KOPT-K1 (cell line): ENCODE results near the gene CPEB3.
"Not testable (repeated sequence)": the region's sequence is repeated elsewhere in the genome, so short reads cannot be mapped to it uniquely, and the experiment has no call there.

Experiments
- H3K27ac ChIP-seq: fragments of 200-600 bp; sonication (generic); 2 replicates; pipeline ENCODE4 v1.5.1; 2016; ENCODE audit warnings: antibody characterized with exemption, mild to moderate bottlenecking, low read depth, low read length; ENCODE audit not compliant: poor library complexity, severe bottlenecking
- H3K36me3 ChIP-seq: fragments of 200-600 bp; sonication (generic); 2 replicates; pipeline ENCODE4 v1.5.1; 2017; ENCODE audit warnings: antibody characterized with exemption, mild to moderate bottlenecking, low read length, moderate library complexity; ENCODE audit not compliant: insufficient read depth
- H3K9me3 ChIP-seq: fragments of 200-600 bp; sonication (generic); 2 replicates; pipeline ENCODE4 v1.5.1; 2017; ENCODE audit warnings: antibody characterized with exemption, low read length, mild to moderate bottlenecking; ENCODE audit not compliant: insufficient read depth, poor library complexity, severe bottlenecking

The CPEB3 gene

DNA sequence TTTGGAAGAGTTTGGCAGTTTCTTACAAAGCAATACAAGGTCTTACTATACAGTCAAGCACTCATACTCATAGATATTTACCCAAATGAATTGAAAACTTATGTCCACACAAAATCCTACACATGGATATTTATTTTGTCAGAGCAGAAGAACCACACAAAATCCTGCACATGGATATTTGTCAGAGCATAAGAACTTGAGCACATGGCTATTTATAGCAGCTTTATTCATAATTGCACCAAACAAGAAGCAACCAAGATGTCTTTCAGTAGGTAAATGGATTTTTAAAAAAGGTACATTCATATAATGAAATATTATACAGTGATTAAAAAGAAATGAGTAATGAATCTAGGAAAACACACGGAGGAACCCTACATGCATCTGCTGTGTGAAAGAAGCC, 251.9 kb downstream of the CPEB3 start:
- peaks cover 20% of the 10 kb centered on the region for H3K36me3 ChIP-seq
- H3K9me3 ChIP-seq = no peaks in the 10 kb centered on the region
- no peak overlapping the region for H3K27ac ChIP-seq

DNA sequence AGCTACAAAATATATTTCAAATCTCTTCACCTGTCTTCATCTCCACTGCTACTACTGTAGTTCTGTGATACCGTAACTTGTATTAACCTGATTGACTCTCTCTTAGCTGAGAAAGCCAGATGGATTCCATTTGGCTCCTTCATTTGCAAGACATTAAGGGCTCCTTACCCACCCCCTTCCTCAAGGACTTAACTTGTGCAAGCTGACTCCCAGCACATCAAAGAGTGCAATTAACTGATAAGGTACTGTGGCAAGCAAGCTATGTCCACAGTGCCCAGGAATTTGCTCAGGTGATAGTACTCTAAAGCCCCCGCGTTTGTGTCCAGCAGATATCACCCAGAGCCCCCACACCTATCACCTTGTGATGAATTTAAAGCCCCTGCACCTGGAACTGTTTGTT, 257.8 kb downstream of the CPEB3 start:
- not testable (repeated sequence) for H3K27ac ChIP-seq, H3K9me3 ChIP-seq
- peaks cover 79% of the 10 kb centered on the region for H3K36me3 ChIP-seq

DNA sequence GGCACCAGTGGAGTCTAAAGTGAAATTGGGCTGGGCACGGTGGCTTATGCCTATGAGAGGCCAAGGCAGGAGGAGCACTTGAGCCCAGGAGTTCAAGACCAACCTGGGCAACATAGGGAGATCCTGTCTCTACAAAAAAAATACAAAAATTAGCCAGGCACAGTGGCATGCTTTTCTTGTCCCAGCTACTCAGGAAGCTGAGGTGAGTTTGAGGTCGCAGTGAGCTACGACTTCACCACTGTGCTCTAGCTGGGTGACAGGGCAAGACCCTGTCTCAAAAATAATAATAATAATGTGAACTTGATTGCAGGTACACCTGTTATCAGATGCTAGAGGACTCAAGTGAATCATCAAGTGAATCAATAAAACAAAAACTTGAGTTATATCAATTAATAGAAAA, 259.3 kb downstream of the CPEB3 start:
- no peak overlapping the region for H3K27ac ChIP-seq
- no peaks in the 10 kb centered on the region for H3K9me3 ChIP-seq
- H3K36me3 ChIP-seq = peaks cover 90% of the 10 kb centered on the region

DNA sequence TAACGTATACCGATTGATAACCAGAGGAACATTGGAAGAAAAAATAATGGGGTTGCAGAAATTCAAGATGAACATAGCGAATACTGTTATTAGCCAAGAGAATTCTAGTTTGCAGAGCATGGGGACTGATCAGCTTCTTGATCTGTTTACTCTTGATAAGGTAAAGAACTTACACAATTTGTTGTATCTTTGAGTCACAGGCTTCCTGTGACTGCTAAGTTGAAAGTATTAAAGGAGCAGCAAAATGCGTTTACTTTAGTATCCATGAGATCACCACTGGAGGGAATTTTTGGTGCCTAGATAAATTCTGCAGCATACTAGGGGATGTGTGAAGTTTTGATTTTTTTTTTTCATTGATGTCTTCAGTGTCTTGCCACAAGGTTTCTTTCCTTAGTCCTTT, 263.7 kb downstream of the CPEB3 start:
- peaks cover 100% of the 10 kb centered on the region for H3K36me3 ChIP-seq
- no peak overlapping the region for H3K27ac ChIP-seq
- no peaks in the 10 kb centered on the region for H3K9me3 ChIP-seq

DNA sequence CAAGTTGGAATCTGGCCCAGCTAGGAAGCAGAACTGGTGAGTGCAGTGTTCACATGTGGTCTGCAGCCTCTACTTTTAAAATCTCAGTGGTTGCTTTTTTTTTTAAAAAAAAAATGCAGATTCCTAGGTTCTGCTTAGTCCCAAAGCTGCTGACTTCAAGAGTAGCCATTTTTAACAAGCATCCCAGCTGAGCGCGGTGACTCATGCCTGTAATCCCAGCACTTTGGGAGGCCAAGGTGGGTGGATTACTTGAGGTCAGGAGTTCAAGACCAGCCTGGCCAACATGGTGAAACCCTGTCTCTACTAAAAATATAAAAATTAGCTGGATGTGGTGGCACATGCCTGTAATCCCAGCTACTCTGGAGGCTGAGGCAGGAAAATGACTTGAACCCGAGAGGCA, 265.5 kb downstream of the CPEB3 start:
- H3K36me3 ChIP-seq = peaks cover 99% of the 10 kb centered on the region
- not testable (repeated sequence) for H3K9me3 ChIP-seq, H3K27ac ChIP-seq

DNA sequence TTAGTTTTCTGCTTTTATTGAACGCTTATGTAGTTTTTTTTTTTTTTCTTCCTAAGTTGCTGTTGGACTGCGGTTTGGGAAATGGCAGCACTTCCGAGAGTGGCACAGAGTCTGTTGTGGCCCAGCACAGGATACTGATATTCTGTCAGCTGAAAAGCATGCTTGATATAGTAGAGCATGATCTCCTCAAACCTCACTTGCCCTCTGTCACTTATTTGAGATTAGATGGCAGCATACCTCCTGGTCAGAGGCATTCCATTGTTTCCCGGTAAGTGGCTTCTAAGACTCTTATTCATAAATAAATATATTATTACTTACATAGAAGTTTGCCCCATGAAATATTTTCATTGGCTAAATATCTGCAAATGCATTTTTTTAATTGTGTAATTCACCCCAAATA, 266.2 kb downstream of the CPEB3 start:
- Histone ChIP-seq H3K36me3 (peaks cover 99% of the 10 kb centered on the region), H3K9me3 (no peaks in the 10 kb centered on the region), H3K27ac (no peak overlapping the region)

DNA sequence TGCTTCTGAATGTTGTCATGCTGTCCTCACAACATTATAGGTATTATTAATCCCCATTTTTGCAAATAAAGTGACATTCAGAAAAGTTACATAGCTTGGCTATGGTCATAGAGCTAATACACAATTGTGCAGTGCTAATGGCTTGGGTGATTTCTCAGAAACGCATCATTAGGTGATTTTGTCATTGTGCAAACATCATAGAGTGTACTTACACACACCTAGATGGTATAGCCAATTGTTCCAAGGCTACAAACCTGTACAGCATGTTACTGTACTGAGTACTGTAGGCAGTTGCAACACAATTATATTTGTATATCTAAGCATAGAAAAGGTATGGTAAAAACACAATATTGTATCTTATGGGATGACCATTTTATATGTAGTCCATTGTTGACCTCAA, 276.3 kb downstream of the CPEB3 start:
- Histone ChIP-seq H3K27ac (no peak overlapping the region), H3K9me3 (no peaks in the 10 kb centered on the region), H3K36me3 (peaks cover 92% of the 10 kb centered on the region)

DNA sequence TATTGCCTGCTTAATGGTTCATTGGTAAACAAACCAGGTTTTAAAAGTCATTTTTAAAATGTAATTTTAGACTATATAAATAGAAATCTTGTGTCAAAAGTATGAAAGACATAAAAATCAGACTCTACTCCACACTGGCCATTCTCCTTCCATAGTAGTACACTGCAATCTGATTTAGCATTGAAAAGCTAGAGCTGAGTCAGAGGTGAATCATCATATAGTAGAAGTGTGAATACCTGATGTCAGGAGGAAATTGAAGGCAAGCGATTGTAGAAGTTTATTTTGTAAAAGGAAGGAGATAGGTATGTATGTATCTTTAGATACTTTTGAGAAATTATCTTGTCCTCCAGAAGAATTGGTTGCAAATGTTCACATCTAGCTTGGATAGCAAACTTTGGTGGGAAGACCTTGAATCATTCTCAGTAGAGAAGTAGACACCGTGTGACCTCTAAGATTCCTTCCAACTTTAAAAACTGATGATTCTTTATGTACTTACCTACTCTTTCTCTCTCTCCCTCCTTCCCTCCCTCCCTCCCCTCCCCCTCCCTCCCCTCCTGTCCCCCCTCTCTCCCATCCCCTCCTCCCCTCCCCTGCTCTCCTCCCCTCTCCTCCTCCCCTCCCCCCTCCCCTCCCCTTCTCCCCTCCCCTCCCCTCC, 279.2 kb downstream of the CPEB3 start:
- Histone ChIP-seq H3K27ac (no peak overlapping the region), H3K36me3 (peaks cover 90% of the 10 kb centered on the region), H3K9me3 (no peaks in the 10 kb centered on the region)

DNA sequence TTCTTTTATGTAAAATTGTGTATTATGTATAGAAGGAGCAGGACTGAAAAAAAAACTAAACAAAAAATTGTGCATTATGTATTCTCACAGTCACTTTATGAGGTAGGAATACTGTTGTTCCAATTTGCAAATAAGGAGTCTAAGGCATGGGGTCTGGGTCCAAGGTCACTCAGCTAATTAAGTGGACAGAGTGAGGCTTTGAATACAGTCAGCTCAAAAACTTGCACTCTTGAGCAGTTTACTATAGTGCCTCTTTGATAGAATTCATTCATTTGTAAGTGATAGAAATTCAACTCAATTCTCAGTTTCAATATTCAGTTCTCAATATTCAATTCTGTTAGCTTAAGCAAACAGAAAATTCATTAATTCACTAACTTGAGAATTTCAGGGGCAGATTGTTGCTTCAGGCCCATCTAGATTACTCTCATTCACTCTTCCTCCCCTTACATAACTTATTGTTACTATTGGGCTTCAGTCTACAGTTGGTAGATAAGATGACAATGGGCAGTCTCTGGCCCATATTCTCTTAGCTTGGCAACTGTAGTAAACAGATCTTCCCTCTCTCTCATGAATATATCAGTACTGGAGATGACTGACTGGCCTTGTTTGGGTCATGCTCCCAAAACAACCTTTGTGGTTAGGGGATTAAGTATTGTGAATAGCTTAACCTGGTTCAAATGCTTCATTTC, 280.7 kb downstream of the CPEB3 start:
- Histone ChIP-seq H3K36me3 (peaks cover 90% of the 10 kb centered on the region), H3K9me3 (no peaks in the 10 kb centered on the region), H3K27ac (no peak overlapping the region)

DNA sequence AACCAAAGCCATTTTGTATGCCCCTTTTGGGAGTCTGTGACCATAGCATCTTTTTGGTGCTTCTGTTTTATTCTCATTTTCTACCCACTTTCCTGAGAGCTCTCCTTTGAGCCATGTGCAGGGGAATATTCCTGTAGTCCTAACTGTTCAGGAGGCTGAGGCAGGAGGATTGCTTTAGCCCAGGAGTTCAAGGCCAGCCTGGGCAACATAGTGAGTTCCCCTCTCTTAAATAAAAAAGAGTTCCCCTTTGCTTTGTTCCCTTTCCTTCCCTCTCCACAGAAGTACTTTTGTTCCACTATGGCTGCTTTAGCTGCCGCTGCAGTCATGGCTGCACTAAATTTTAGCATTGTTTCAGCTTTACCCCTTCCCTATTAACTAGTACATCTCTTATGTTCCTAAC, 281.4 kb downstream of the CPEB3 start:
- Histone ChIP-seq H3K27ac (no peak overlapping the region), H3K9me3 (no peaks in the 10 kb centered on the region), H3K36me3 (peaks cover 90% of the 10 kb centered on the region)

DNA sequence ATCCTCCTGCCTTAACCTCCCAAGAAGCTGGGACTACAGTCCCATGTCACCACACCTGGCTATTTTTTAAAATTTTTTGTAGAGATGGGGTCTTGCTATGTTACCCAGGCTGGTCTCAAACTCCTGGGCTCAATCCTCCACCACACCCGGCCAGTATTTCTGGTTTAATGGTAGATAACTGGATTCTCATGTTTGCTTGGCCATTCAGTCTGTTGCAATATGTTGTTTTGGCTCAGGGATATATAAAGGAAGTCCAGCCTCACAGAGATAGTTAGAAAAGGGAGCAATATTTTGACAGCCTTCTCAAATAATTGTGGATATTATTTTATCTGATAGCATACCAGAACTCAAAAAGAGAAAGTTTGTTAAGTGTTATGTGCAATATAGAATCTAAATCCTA, 284.9 kb downstream of the CPEB3 start:
- Histone ChIP-seq H3K27ac (no peak overlapping the region), H3K9me3 (peaks cover 13% of the 10 kb centered on the region), H3K36me3 (peaks cover 87% of the 10 kb centered on the region)

DNA sequence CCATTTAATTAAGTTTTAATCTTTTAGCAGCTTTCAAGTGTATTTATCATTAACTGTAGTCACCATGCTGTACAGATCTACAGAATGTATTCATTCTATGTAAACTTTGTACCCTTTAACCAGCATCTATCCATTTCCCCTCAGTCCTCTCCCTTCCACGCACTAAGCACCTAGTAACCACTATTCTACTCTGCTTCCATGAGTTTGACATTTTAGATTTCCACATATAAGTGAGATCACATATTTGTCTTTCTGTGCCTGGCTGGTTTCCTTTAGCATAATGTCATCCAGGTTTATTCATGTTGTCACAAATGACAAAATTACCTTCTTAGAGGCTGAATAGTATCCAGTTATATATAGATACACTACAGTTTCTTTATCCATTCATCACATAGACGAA, 287.6 kb downstream of the CPEB3 start:
- Histone ChIP-seq H3K27ac (no peak overlapping the region), H3K36me3 (peaks cover 88% of the 10 kb centered on the region), H3K9me3 (peaks cover 22% of the 10 kb centered on the region)

DNA sequence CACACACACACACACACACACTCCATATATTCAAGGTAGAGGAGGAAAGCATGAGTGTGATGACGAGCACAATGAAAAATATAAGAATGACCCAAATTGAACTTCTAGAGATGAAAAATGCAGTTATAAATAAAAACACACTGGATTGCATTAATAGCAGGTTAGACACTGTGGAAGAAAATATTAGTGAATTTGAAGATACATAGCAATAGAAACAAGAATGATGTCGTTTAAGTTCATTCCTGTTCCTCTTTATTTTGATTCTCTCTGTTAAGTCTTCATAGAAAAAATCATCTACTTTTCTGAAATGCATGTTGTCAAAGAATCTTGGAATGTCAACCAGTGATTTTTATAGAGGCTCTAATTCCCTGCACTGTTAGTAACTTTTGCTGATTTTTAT, 288.9 kb downstream of the CPEB3 start:
- H3K36me3 ChIP-seq = peaks cover 89% of the 10 kb centered on the region
- no peak overlapping the region for H3K27ac ChIP-seq

DNA sequence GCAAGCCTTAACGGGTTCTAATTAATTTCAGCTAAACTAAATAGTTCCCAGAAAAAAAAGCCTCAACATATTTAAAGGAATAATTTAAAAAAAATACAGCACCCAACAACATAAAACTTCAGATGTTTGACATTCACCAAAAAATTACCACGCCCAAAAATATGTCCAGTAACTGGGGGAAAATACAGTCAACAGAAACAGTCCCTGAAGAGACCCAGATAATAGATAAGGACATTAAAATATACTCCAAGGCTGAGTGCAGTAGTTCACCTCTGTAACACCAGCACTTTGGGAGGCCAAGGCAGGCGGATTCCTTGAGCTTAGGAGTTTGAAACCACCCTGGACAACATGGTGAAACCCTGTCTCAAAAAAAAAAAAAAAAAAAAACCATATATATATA, 289.3 kb downstream of the CPEB3 start:
- Histone ChIP-seq H3K27ac (no peak overlapping the region), H3K36me3 (peaks cover 89% of the 10 kb centered on the region), H3K9me3 (peaks cover 22% of the 10 kb centered on the region)

More for the DNA sequence above, 288.9 kb downstream of the CPEB3 start:
- peaks cover 22% of the 10 kb centered on the region for H3K9me3 ChIP-seq
